ENCODE data around the gene PTPRE.
A peak's percentile ranks its signal among the peaks of the same experiment; 100 is the strongest.

Gene PTPRE

GRCh38 chr10:128062331-128062880 lies 155.5 kb downstream of the PTPRE start:
- H3K27ac ChIP-seq (ENCODE audit: extremely low read depth, low read depth, low read length), result no peak overlapping the region
- H3K9me3 ChIP-seq (ENCODE audit: control insufficient read depth, insufficient read depth, low read depth, low read length), result no peaks in the 10 kb centered on the region
- TF ChIP-seq ZNF174 (tag by site-specific recombination; IDR thresholded peaks at IDR 0.05) (no peak), ZNF211 (tag by site-specific recombination; IDR thresholded peaks at IDR 0.05; ENCODE audit: low read depth) (no peak), ZNF529 (tag by site-specific recombination; IDR thresholded peaks at IDR 0.05; ENCODE audit: insufficient replicate concordance) (no peak), BCL6B (tag by site-specific recombination; IDR thresholded peaks at IDR 0.05) (no peak), ZNF610 (tag by site-specific recombination; IDR thresholded peaks at IDR 0.05; ENCODE audit: borderline replicate concordance) (no peak), ZNF558 (tag by site-specific recombination; IDR thresholded peaks at IDR 0.05) (no peak), EGR2 (tag by site-specific recombination; IDR thresholded peaks at IDR 0.05; ENCODE audit: low read depth) (0 out of 2 replicates have a peak, but pooled peaks have one; percentile 9)
- H3K36me3 ChIP-seq (ENCODE audit: control insufficient read depth in 2 of 2, insufficient read depth in 1 of 2, low read length in 2 of 2), result peaks cover 8 to 30% of the 10 kb centered on the region in 2 experiments; a peak in 2 of 3 replicates
- H3K4me3 ChIP-seq (ENCODE audit: low read depth, low read length), result no peak overlapping the region
- CTCF ChIA-PET, result interaction anchor here (0.5 to 1.5 kb wide), 4 partner anchors 10 to 367 kb away, joined by 3 to 7 read pairs (median 5); no protein-coding TSS in a partner anchor
- no peaks in the 10 kb centered on the region for H3K4me1 ChIP-seq (ENCODE audit: control insufficient read depth, insufficient read depth, low read length)
- POLR2A ChIA-PET, result interaction anchor here (1.4 kb wide), 1 partner anchor 15 kb away, joined by 3 read pairs; no protein-coding TSS in a partner anchor

- POLR2A ChIA-PET, result interaction anchor here (1.4 kb wide), 1 partner anchor 16 kb away, joined by 3 read pairs; no protein-coding TSS in a partner anchor
- CTCF ChIA-PET, result interaction anchor here (0.7 to 1.1 kb wide), 5 partner anchors 18 to 383 kb away, joined by 3 to 5 read pairs (median 5); partner anchors contain the start of gene PTPRE
- Histone ChIP-seq H3K4me3 (ENCODE audit: low read depth, low read length) (no peak overlapping the region), H3K27ac (ENCODE audit: extremely low read depth, low read depth, low read length) (no peak overlapping the region), H3K9me3 (ENCODE audit: control insufficient read depth, insufficient read depth, low read depth, low read length) (no peaks in the 10 kb centered on the region), H3K4me1 (ENCODE audit: control insufficient read depth, insufficient read depth, low read length) (no peaks in the 10 kb centered on the region), H3K36me3 (ENCODE audit: control insufficient read depth in 2 of 2, insufficient read depth in 1 of 2, low read length in 2 of 2) (peaks cover 8 to 33% of the 10 kb centered on the region in 2 experiments; a peak in 2 of 3 replicates)
- TF ChIP-seq ZSCAN18 (tag by site-specific recombination; IDR thresholded peaks at IDR 0.05) (no peak), ZNF610 (tag by site-specific recombination; IDR thresholded peaks at IDR 0.05; ENCODE audit: borderline replicate concordance) (no peak), ZNF624 (tag by site-specific recombination; IDR thresholded peaks at IDR 0.05) (no peak), GLIS2 (tag by site-specific recombination; IDR thresholded peaks at IDR 0.05) (no peak), ZNF157 (tag by site-specific recombination; IDR thresholded peaks at IDR 0.05) (no peak), ZNF23 (tag by site-specific recombination; IDR thresholded peaks at IDR 0.05; ENCODE audit: borderline replicate concordance) (no peak), ZNF398 (tag by site-specific recombination; IDR thresholded peaks at IDR 0.05) (no peak), ZNF266 (tag by site-specific recombination; IDR thresholded peaks at IDR 0.05; ENCODE audit: low read depth) (no peak), ZFP69B (tag by site-specific recombination; IDR thresholded peaks at IDR 0.05) (no peak), ZNF350 (tag by site-specific recombination; IDR thresholded peaks at IDR 0.05) (no peak), ZNF223 (tag by site-specific recombination; IDR thresholded peaks at IDR 0.05) (no peak), ZNF555 (tag by site-specific recombination; conservative IDR thresholded peaks at IDR 0.05) (no peak), ZNF501 (tag by site-specific recombination; IDR thresholded peaks at IDR 0.05) (no peak), ELK4 (IDR thresholded peaks at IDR 0.05; ENCODE audit: borderline replicate concordance, low read depth, low read length) (no peak), ZNF239 (tag by site-specific recombination; IDR thresholded peaks at IDR 0.05) (no peak), GLI2 (tag by site-specific recombination; IDR thresholded peaks at IDR 0.05; ENCODE audit: borderline replicate concordance, low read depth) (no peak)
Measured at GRCh38 chr10:128062881-128063563, 156.1 kb downstream of the PTPRE start.
